ENCODE results near the gene TNNT3. TPM values are rescaled to one million over a fixed set of nuclear protein-coding genes. Genes with fewer than 3 reads are reported as not detected.

The TNNT3 gene
- total and polyA plus RNA-seq, 2 of the 4 experiments (the other 2 are of a cell fraction): not detected

DNA sequence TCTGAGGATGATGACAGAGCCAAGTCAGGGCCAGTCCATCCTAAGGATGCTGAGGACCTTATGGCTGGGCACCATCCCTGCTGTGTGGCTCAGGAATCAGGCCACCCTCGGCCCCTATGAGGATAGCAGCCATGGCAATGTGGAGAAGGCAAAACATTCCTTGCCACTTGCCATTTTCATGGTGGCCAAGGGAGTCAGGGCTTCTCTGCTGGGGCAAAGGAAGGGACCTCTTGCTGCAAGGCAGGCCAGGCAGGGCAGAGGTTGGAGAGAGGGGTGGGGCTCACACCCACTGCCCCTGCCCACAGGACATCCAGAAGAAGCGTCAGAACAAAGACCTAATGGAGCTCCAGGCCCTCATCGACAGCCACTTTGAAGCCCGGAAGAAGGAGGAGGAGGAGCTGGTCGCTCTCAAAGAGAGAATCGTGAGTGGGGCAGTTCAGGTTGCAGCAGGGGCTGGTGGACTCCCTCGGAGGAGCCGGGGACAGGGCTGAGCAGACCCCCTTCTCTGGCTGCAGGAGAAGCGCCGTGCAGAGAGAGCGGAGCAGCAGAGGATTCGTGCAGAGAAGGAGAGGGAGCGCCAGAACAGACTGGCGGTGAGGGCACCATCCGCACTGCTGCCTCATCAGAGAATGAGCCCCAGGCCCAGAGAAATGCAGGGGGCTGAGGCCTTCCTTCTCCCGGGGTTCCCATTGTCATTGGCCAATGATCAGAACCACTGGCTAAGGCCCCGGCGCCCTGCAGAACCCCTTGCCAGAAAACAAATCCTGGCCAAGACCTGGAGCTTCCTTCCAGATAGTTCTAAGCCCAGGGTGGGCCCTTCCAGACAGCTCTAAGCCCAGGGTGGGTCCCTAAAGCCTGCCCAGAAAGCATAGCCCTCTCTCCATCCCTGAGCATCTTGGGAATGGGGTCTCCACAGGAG lies 14.2 kb downstream of the TNNT3 start:
- H3K9me3 ChIP-seq (ENCODE audit: control insufficient read depth, insufficient read depth, low read length): no peaks in the 10 kb centered on the region
- no peak overlapping the region for H2BK20ac ChIP-seq (ENCODE audit: low read depth, low read length)
- no peak overlapping the region for H2BK15ac ChIP-seq (ENCODE audit: low read depth, low read length)
- no peaks in the 10 kb centered on the region for H3K36me3 ChIP-seq (ENCODE audit: control insufficient read depth, insufficient read depth, low read length)
- no peak overlapping the region for H4K91ac ChIP-seq (ENCODE audit: insufficient read depth, low read depth, low read length)
- ChIA-PET CTCF (no interaction called here), POLR2A (ENCODE audit: unreplicated experiment) (no interaction called here)
- no peak for DNase-seq
- H3K4me3 ChIP-seq (ENCODE audit: insufficient read depth, low read depth, low read length): no peak overlapping the region
- no TSS peak for BruUV-seq (replicated peaks)
- no peak overlapping the region for H3K56ac ChIP-seq (ENCODE audit: extremely low read depth, insufficient read depth, low read length)
- H2AK5ac ChIP-seq (ENCODE audit: low read depth, low read length): no peak overlapping the region
- no peak overlapping the region for H4K5ac ChIP-seq (ENCODE audit: low read depth, low read length)
- no peak for ATAC-seq (ENCODE audit: low read depth)
- no peak overlapping the region for H3K4me2 ChIP-seq (ENCODE audit: low read depth, low read length)
- H2AK9ac ChIP-seq (replicated peaks; ENCODE audit: low read depth, low read length, poor library complexity): no peak overlapping the region
- no peak overlapping the region for H2BK120ac ChIP-seq (ENCODE audit: low read depth, low read length)
- dilution Hi-C loops (cut with HindIII; ENCODE audit: low sequenced_read_pairs, unreplicated experiment): no loop called here
- no peak overlapping the region for H3K14ac ChIP-seq (replicated peaks; ENCODE audit: low read depth, low read length)
- intact Hi-C loops (cut with micrococcal nuclease): no loop called here
- 100% methylated on average over 2 of the region's 18 CpGs; no CpG with 5 or more reads in 1 of the 2 experiments for WGBS, 2 experiments (ENCODE audit: extremely low coverage in 2 of 2, insufficient read length in 1 of 2)
- no peaks in the 10 kb centered on the region for H3K9me1 ChIP-seq (ENCODE audit: insufficient read depth, low read length)
- no peaks in the 10 kb centered on the region for H4K20me1 ChIP-seq (ENCODE audit: insufficient read depth, low read length)
- H3K27me3 ChIP-seq (ENCODE audit: control insufficient read depth, insufficient read depth, low read length): peaks cover 14% of the 10 kb centered on the region; the same call in 1 of the 2 replicates
- in situ Hi-C loops (cut with MboI; ENCODE audit: low sequenced_read_pairs): no loop called here
- no peak overlapping the region for H3K23ac ChIP-seq (ENCODE audit: low read depth, low read length)
- H2BK5ac ChIP-seq (ENCODE audit: low read depth, low read length, poor library complexity, severe bottlenecking): no peak overlapping the region
- H3K4me1 ChIP-seq (ENCODE audit: control insufficient read depth, insufficient read depth, low read length): no peaks in the 10 kb centered on the region
- no peak overlapping the region for H3K18ac ChIP-seq (ENCODE audit: low read depth, low read length)
- H3K79me1 ChIP-seq (ENCODE audit: low read depth in 1 of 2, low read length in 2 of 2): no peaks in the 10 kb centered on the region
- no peak overlapping the region for H2AFZ ChIP-seq (replicated peaks; ENCODE audit: low read length, poor library complexity)
- H3K9ac ChIP-seq (ENCODE audit: low read depth, low read length): no peak overlapping the region
- H4K8ac ChIP-seq (ENCODE audit: low read depth in 2 of 2, low read length in 2 of 2): no peak overlapping the region
- no peak overlapping the region for H3K4ac ChIP-seq (ENCODE audit: low read depth, low read length)
- no peak overlapping the region for H3K27ac ChIP-seq (ENCODE audit: insufficient read depth, low read length)
- TF ChIP-seq RAD21 (IDR thresholded peaks at IDR 0.05; ENCODE audit: low read length): no peak
- no peak for TF ChIP-seq SMC3 (IDR thresholded peaks at IDR 0.05; ENCODE audit: low read depth, low read length)
- no peak for TF ChIP-seq MAFK (IDR thresholded peaks at IDR 0.05; ENCODE audit: low read depth, low read length)
- TF ChIP-seq, protein P1, sequence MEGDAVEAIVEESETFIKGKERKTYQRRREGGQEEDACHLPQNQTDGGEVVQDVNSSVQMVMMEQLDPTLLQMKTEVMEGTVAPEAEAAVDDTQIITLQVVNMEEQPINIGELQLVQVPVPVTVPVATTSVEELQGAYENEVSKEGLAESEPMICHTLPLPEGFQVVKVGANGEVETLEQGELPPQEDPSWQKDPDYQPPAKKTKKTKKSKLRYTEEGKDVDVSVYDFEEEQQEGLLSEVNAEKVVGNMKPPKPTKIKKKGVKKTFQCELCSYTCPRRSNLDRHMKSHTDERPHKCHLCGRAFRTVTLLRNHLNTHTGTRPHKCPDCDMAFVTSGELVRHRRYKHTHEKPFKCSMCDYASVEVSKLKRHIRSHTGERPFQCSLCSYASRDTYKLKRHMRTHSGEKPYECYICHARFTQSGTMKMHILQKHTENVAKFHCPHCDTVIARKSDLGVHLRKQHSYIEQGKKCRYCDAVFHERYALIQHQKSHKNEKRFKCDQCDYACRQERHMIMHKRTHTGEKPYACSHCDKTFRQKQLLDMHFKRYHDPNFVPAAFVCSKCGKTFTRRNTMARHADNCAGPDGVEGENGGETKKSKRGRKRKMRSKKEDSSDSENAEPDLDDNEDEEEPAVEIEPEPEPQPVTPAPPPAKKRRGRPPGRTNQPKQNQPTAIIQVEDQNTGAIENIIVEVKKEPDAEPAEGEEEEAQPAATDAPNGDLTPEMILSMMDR (conservative IDR thresholded peaks at IDR 0.05; ENCODE audit: low read depth, low read length): no peak
- no peak for TF ChIP-seq NFE2L2 (IDR thresholded peaks at IDR 0.05; ENCODE audit: low read depth, low read length)
- no peak for TF ChIP-seq BHLHE40 (IDR thresholded peaks at IDR 0.05; ENCODE audit: low read depth, low read length)
- TF ChIP-seq MAZ (IDR thresholded peaks at IDR 0.05; ENCODE audit: borderline replicate concordance, low read depth, low read length): no peak
- TF ChIP-seq, protein P2, sequence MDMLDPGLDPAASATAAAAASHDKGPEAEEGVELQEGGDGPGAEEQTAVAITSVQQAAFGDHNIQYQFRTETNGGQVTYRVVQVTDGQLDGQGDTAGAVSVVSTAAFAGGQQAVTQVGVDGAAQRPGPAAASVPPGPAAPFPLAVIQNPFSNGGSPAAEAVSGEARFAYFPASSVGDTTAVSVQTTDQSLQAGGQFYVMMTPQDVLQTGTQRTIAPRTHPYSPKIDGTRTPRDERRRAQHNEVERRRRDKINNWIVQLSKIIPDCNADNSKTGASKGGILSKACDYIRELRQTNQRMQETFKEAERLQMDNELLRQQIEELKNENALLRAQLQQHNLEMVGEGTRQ (IDR thresholded peaks at IDR 0.05; ENCODE audit: low read depth, low read length): no peak
- TF ChIP-seq POLR2A (IDR thresholded peaks at IDR 0.05; ENCODE audit: low read depth, low read length): no peak
- TF ChIP-seq MXI1 (IDR thresholded peaks at IDR 0.05; ENCODE audit: borderline replicate concordance, low read depth, low read length): no peak
- no peak for TF ChIP-seq FOS (IDR thresholded peaks at IDR 0.05; ENCODE audit: low read depth, low read length)
- TF ChIP-seq RFX5 (IDR thresholded peaks at IDR 0.05; ENCODE audit: low read depth, low read length): no peak
- no peak for TF ChIP-seq RCOR1 (IDR thresholded peaks at IDR 0.05; ENCODE audit: insufficient replicate concordance, low read length)
- TF ChIP-seq CEBPB (IDR thresholded peaks at IDR 0.05; ENCODE audit: low read depth, low read length): no peak
- TF ChIP-seq, protein P3, sequence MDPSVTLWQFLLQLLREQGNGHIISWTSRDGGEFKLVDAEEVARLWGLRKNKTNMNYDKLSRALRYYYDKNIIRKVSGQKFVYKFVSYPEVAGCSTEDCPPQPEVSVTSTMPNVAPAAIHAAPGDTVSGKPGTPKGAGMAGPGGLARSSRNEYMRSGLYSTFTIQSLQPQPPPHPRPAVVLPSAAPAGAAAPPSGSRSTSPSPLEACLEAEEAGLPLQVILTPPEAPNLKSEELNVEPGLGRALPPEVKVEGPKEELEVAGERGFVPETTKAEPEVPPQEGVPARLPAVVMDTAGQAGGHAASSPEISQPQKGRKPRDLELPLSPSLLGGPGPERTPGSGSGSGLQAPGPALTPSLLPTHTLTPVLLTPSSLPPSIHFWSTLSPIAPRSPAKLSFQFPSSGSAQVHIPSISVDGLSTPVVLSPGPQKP (IDR thresholded peaks at IDR 0.05; ENCODE audit: borderline replicate concordance, low read depth, low read length): no peak

Measured in IMR-90 (cell line).